ENCODE measurements around the gene RASGRF1. TPM values are rescaled to one million over a fixed set of nuclear protein-coding genes. Genes with fewer than 3 reads are reported as not detected.

The RASGRF1 gene
- total RNA-seq, 2 experiments from 2014 or later, result 3.0 to 4.5 TPM

- Histone ChIP-seq H4K20me1 (ENCODE audit: insufficient read depth, low read length) (no peaks in the 10 kb centered on the region), H3K4me1 (ENCODE audit: insufficient read depth, low read length, poor library complexity, severe bottlenecking) (no peaks in the 10 kb centered on the region), H2AFZ (ENCODE audit: low read length) (no peak overlapping the region), H3K36me3 (ENCODE audit: insufficient read depth, low read length) (no peaks in the 10 kb centered on the region), H3K4me2 (ENCODE audit: low read length) (no peak overlapping the region), H3K9me2 (ENCODE audit: insufficient read depth, low read length) (no peaks in the 10 kb centered on the region), H3K4me3 (ENCODE audit: low read depth, low read length, poor library complexity, severe bottlenecking) (no peak overlapping the region), H3K27ac (ENCODE audit: low read depth, low read length, poor library complexity, severe bottlenecking) (no peak overlapping the region), H3K9me3 (ENCODE audit: low read length) (no peaks in the 10 kb centered on the region), H3K79me2 (ENCODE audit: insufficient read depth, low read depth, low read length) (no peaks in the 10 kb centered on the region)
- CTCF ChIA-PET (ENCODE audit: unreplicated experiment), result no interaction called here
- no TSS peak for BruUV-seq (replicated peaks)
- intact Hi-C loops (cut with micrococcal nuclease; ENCODE audit: unreplicated experiment), result no loop called here
- DNase-seq (ENCODE audit: low spot score), result no peak
- POLR2A ChIA-PET, result interaction anchor here (1.7 kb wide), 1 partner anchor 9 kb away, joined by 4 read pairs; no protein-coding TSS in a partner anchor
- TF ChIP-seq CTCF (conservative IDR thresholded peaks at IDR 0.05; ENCODE audit: low read length) (no peak), EZH2phosphoT487 (IDR thresholded peaks at IDR 0.05; ENCODE audit: borderline replicate concordance, low read depth, low read length) (no peak)
Observed at GRCh38 chr15:79057050-79057449, 33.5 kb downstream of the RASGRF1 start.

- BruUV-seq (replicated peaks), result no TSS peak
- CTCF ChIA-PET (ENCODE audit: unreplicated experiment), result no interaction called here
- H3K27ac ChIP-seq (ENCODE audit: low read depth, low read length, poor library complexity, severe bottlenecking), result no peak overlapping the region
- H3K4me3 ChIP-seq (ENCODE audit: low read depth, low read length, poor library complexity, severe bottlenecking), result no peak overlapping the region
- H3K79me2 ChIP-seq (ENCODE audit: insufficient read depth, low read depth, low read length), result no peaks in the 10 kb centered on the region
- H3K36me3 ChIP-seq (ENCODE audit: insufficient read depth, low read length), result no peaks in the 10 kb centered on the region
- intact Hi-C loops (cut with micrococcal nuclease; ENCODE audit: unreplicated experiment), result no loop called here
- no peaks in the 10 kb centered on the region for H3K9me3 ChIP-seq (ENCODE audit: low read length)
- no peak overlapping the region for H3K4me2 ChIP-seq (ENCODE audit: low read length)
- H4K20me1 ChIP-seq (ENCODE audit: insufficient read depth, low read length), result no peaks in the 10 kb centered on the region
- no peak overlapping the region for H2AFZ ChIP-seq (ENCODE audit: low read length)
- TF ChIP-seq EZH2phosphoT487 (IDR thresholded peaks at IDR 0.05; ENCODE audit: borderline replicate concordance, low read depth, low read length) (no peak), CTCF (conservative IDR thresholded peaks at IDR 0.05; ENCODE audit: low read length) (no peak)
- H3K4me1 ChIP-seq (ENCODE audit: insufficient read depth, low read length, poor library complexity, severe bottlenecking), result no peaks in the 10 kb centered on the region
- DNase-seq (ENCODE audit: low spot score), result no peak
- POLR2A ChIA-PET, result no interaction called here
- no peaks in the 10 kb centered on the region for H3K9me2 ChIP-seq (ENCODE audit: insufficient read depth, low read length)
Observed at GRCh38 chr15:79054350-79054749, 36.2 kb downstream of the RASGRF1 start.

- no peaks in the 10 kb centered on the region for H3K9me2 ChIP-seq (ENCODE audit: insufficient read depth, low read length)
- TF ChIP-seq CTCF (conservative IDR thresholded peaks at IDR 0.05; ENCODE audit: low read length) (no peak), EZH2phosphoT487 (IDR thresholded peaks at IDR 0.05; ENCODE audit: borderline replicate concordance, low read depth, low read length) (no peak)
- no peaks in the 10 kb centered on the region for H3K36me3 ChIP-seq (ENCODE audit: insufficient read depth, low read length)
- H3K4me3 ChIP-seq (ENCODE audit: low read depth, low read length, poor library complexity, severe bottlenecking), result no peak overlapping the region
- H4K20me1 ChIP-seq (ENCODE audit: insufficient read depth, low read length), result no peaks in the 10 kb centered on the region
- intact Hi-C loops (cut with micrococcal nuclease; ENCODE audit: unreplicated experiment), result no loop called here
- no peak overlapping the region for H3K27ac ChIP-seq (ENCODE audit: low read depth, low read length, poor library complexity, severe bottlenecking)
- no peak for DNase-seq (ENCODE audit: low spot score)
- no peak overlapping the region for H3K4me2 ChIP-seq (ENCODE audit: low read length)
- no TSS peak for BruUV-seq (replicated peaks)
- no peak overlapping the region for H2AFZ ChIP-seq (ENCODE audit: low read length)
- no peaks in the 10 kb centered on the region for H3K4me1 ChIP-seq (ENCODE audit: insufficient read depth, low read length, poor library complexity, severe bottlenecking)
- H3K9me3 ChIP-seq (ENCODE audit: low read length), result no peaks in the 10 kb centered on the region
- ChIA-PET CTCF (ENCODE audit: unreplicated experiment) (no interaction called here), POLR2A (interaction anchor here (0.7 kb wide), 1 partner anchor 398 kb away, joined by 4 read pairs; no protein-coding TSS in a partner anchor)
- no peaks in the 10 kb centered on the region for H3K79me2 ChIP-seq (ENCODE audit: insufficient read depth, low read depth, low read length)
Observed at GRCh38 chr15:79053894-79054293, 36.7 kb downstream of the RASGRF1 start.

Measured in OCI-LY7 (cell line).